GM12864 (cell line): ENCODE data around the gene ELMO1.

Source experiments
- DNase-seq: peaks from one replicate; pipeline ENCODE4 v3.0.0-alpha.2; 2011; ENCODE audit warnings: low read depth
- H3K4me3 ChIP-seq: 2 replicates; pipeline ENCODE4 v1.5.1; 2011; ENCODE audit warnings: mild to moderate bottlenecking, low read depth, low read length, control low read depth
- CTCF ChIP-seq: IDR thresholded peaks from 2 replicates; pipeline ENCODE4 v1.5.1; 2011; ENCODE audit warnings: low read depth, mild to moderate bottlenecking, moderate library complexity, low read length, control low read depth, inconsistent platforms; ENCODE audit errors: missing control alignments

The ELMO1 gene

GRCh38 chr7:37247861-37248260 is 200.8 kb downstream of the ELMO1 start:
- no peak overlapping the region for H3K4me3 ChIP-seq
- no peak for DNase-seq

GRCh38 chr7:37245590-37245989 is 203.1 kb downstream of the ELMO1 start:
- no peak for DNase-seq
- no peak overlapping the region for H3K4me3 ChIP-seq
- TF ChIP-seq CTCF, result no peak

More at GRCh38 chr7:37247861-37248260, 200.8 kb downstream of the ELMO1 start:
- no peak for TF ChIP-seq CTCF

- no peak for DNase-seq
- TF ChIP-seq CTCF, result no peak
- no peak overlapping the region for H3K4me3 ChIP-seq
Observed at GRCh38 chr7:37236906-37237305, 211.8 kb downstream of the ELMO1 start.

- DNase-seq, result no peak
- no peak for TF ChIP-seq CTCF
- no peak overlapping the region for H3K4me3 ChIP-seq
Observed at GRCh38 chr7:37235813-37236212, 212.9 kb downstream of the ELMO1 start.

GRCh38 chr7:37234928-37235327 is 213.7 kb downstream of the ELMO1 start:
- TF ChIP-seq CTCF, result peak; percentile 53
- DNase-seq, result no peak
- no peak overlapping the region for H3K4me3 ChIP-seq

- H3K4me3 ChIP-seq, result no peak overlapping the region
- DNase-seq, result no peak
- no peak for TF ChIP-seq CTCF
Observed at GRCh38 chr7:37234334-37234733, 214.3 kb downstream of the ELMO1 start.

GRCh38 chr7:37231613-37232012 is 217.1 kb downstream of the ELMO1 start:
- no peak for DNase-seq
- no peak for TF ChIP-seq CTCF
- H3K4me3 ChIP-seq, result no peak overlapping the region
